Measurements from ENCODE around the gene CORO1C. TPM values are rescaled to one million over a fixed set of nuclear protein-coding genes. Genes with fewer than 3 reads are reported as not detected.
A peak's percentile ranks its signal among the peaks of the same experiment; 100 is the strongest.

The CORO1C gene
- total RNA-seq, 1 donor from 2014 or later: 81.5 TPM

- H3K9me3 Mint-ChIP-seq: peaks cover 4% of the 10 kb centered on the region
- peak overlapping the region; percentile 31 for H3K4me3 Mint-ChIP-seq (ENCODE audit: low read depth)
- intact Hi-C loops (cut with micrococcal nuclease): loop anchor here (1.0 kb wide), 1 partner anchor 32 kb away; no protein-coding TSS in a partner anchor
- peaks cover 51% of the 10 kb centered on the region for H3K4me1 Mint-ChIP-seq (ENCODE audit: low read depth)
- DNase-seq (ENCODE audit: low spot score): no peak
- H3K36me3 Mint-ChIP-seq (ENCODE audit: low read depth): peaks cover 52% of the 10 kb centered on the region
- H3K27me3 Mint-ChIP-seq (ENCODE audit: low read depth): no peaks in the 10 kb centered on the region
- peak overlapping the region; percentile 80 for H3K27ac Mint-ChIP-seq
Measured at GRCh38 chr12:108696111-108696995, 35.0 kb downstream of the CORO1C start.

GRCh38 chr12:108694812-108695278 lies 36.5 kb downstream of the CORO1C start:
- H3K27me3 Mint-ChIP-seq (ENCODE audit: low read depth): no peaks in the 10 kb centered on the region
- peaks cover 4% of the 10 kb centered on the region for H3K9me3 Mint-ChIP-seq
- no peak for DNase-seq (ENCODE audit: low spot score)
- H3K36me3 Mint-ChIP-seq (ENCODE audit: low read depth): peaks cover 37% of the 10 kb centered on the region
- H3K4me1 Mint-ChIP-seq (ENCODE audit: low read depth): peaks cover 63% of the 10 kb centered on the region
- no peak overlapping the region for H3K4me3 Mint-ChIP-seq (ENCODE audit: low read depth)
- H3K27ac Mint-ChIP-seq: peak overlapping the region; percentile 83
- intact Hi-C loops (cut with micrococcal nuclease): no loop called here

- Mint-ChIP-seq H3K27me3 (ENCODE audit: low read depth) (no peaks in the 10 kb centered on the region), H3K4me3 (ENCODE audit: low read depth) (peak overlapping the region; percentile 53), H3K9me3 (peaks cover 4% of the 10 kb centered on the region), H3K36me3 (ENCODE audit: low read depth) (peaks cover 26% of the 10 kb centered on the region), H3K27ac (peak overlapping the region; percentile 84), H3K4me1 (ENCODE audit: low read depth) (peaks cover 71% of the 10 kb centered on the region)
- no peak for DNase-seq (ENCODE audit: low spot score)
- intact Hi-C loops (cut with micrococcal nuclease): no loop called here
Measured at GRCh38 chr12:108693751-108694150, 37.6 kb downstream of the CORO1C start.

GRCh38 chr12:108693186-108693730 lies 38.1 kb downstream of the CORO1C start:
- intact Hi-C loops (cut with micrococcal nuclease): no loop called here
- no peak for DNase-seq (ENCODE audit: low spot score)
- Mint-ChIP-seq H3K4me3 (ENCODE audit: low read depth) (peak overlapping the region; percentile 53), H3K27me3 (ENCODE audit: low read depth) (no peaks in the 10 kb centered on the region), H3K4me1 (ENCODE audit: low read depth) (peaks cover 71% of the 10 kb centered on the region), H3K27ac (peak overlapping the region; percentile 84), H3K9me3 (peaks cover 4% of the 10 kb centered on the region), H3K36me3 (ENCODE audit: low read depth) (peaks cover 24% of the 10 kb centered on the region)

- Mint-ChIP-seq H3K9me3 (peaks cover 4% of the 10 kb centered on the region), H3K4me1 (ENCODE audit: low read depth) (peaks cover 72% of the 10 kb centered on the region), H3K36me3 (ENCODE audit: low read depth) (peaks cover 16% of the 10 kb centered on the region), H3K27ac (peak overlapping the region; percentile 99), H3K27me3 (ENCODE audit: low read depth) (no peaks in the 10 kb centered on the region), H3K4me3 (ENCODE audit: low read depth) (peak overlapping the region; percentile 62)
- no peak for DNase-seq (ENCODE audit: low spot score)
- intact Hi-C loops (cut with micrococcal nuclease): loop anchor here (1.0 to 2.0 kb wide), 5 partner anchors 27 to 129 kb away; partner anchors contain the start of genes CORO1C and ISCU
Measured at GRCh38 chr12:108691998-108692808, 39.1 kb downstream of the CORO1C start.

GRCh38 chr12:108691175-108691997 lies 39.9 kb downstream of the CORO1C start:
- Mint-ChIP-seq H3K9me3 (peaks cover 4% of the 10 kb centered on the region), H3K27ac (peak overlapping the region; percentile 99), H3K27me3 (ENCODE audit: low read depth) (no peaks in the 10 kb centered on the region), H3K4me3 (ENCODE audit: low read depth) (peak overlapping the region; percentile 62), H3K36me3 (ENCODE audit: low read depth) (peaks cover 16% of the 10 kb centered on the region), H3K4me1 (ENCODE audit: low read depth) (peaks cover 64% of the 10 kb centered on the region)
- intact Hi-C loops (cut with micrococcal nuclease): loop anchor here (1.0 to 2.0 kb wide), 5 partner anchors 26 to 129 kb away; partner anchors contain the start of genes CORO1C and ISCU
- DNase-seq (ENCODE audit: low spot score): peak; percentile 55

- DNase-seq (ENCODE audit: low spot score): no peak
- peak overlapping the region; percentile 62 for H3K4me3 Mint-ChIP-seq (ENCODE audit: low read depth)
- peaks cover 60% of the 10 kb centered on the region for H3K4me1 Mint-ChIP-seq (ENCODE audit: low read depth)
- intact Hi-C loops (cut with micrococcal nuclease): loop anchor here (1.0 to 2.0 kb wide), 5 partner anchors 25 to 128 kb away; partner anchors contain the start of genes CORO1C and ISCU
- peak overlapping the region; percentile 99 for H3K27ac Mint-ChIP-seq
- peaks cover 4% of the 10 kb centered on the region for H3K9me3 Mint-ChIP-seq
- H3K36me3 Mint-ChIP-seq (ENCODE audit: low read depth): peaks cover 11% of the 10 kb centered on the region
- H3K27me3 Mint-ChIP-seq (ENCODE audit: low read depth): no peaks in the 10 kb centered on the region
Measured at GRCh38 chr12:108690542-108691174, 40.7 kb downstream of the CORO1C start.

- peak overlapping the region; percentile 55 for H3K4me3 Mint-ChIP-seq (ENCODE audit: low read depth)
- peaks cover 7% of the 10 kb centered on the region for H3K36me3 Mint-ChIP-seq (ENCODE audit: low read depth)
- peaks cover 58% of the 10 kb centered on the region for H3K4me1 Mint-ChIP-seq (ENCODE audit: low read depth)
- H3K9me3 Mint-ChIP-seq: peaks cover 2% of the 10 kb centered on the region
- no peaks in the 10 kb centered on the region for H3K27me3 Mint-ChIP-seq (ENCODE audit: low read depth)
- no peak for DNase-seq (ENCODE audit: low spot score)
- H3K27ac Mint-ChIP-seq: peak overlapping the region; percentile 99
- intact Hi-C loops (cut with micrococcal nuclease): loop anchor here (2.0 kb wide), 1 partner anchor 127 kb away; the partner anchor contains the start of gene ISCU
Measured at GRCh38 chr12:108690191-108690518, 41.2 kb downstream of the CORO1C start.

- Mint-ChIP-seq H3K9me3 (no peaks in the 10 kb centered on the region), H3K27me3 (ENCODE audit: low read depth) (no peaks in the 10 kb centered on the region), H3K36me3 (ENCODE audit: low read depth) (peaks cover 3% of the 10 kb centered on the region), H3K27ac (peak overlapping the region; percentile 99), H3K4me1 (ENCODE audit: low read depth) (peaks cover 59% of the 10 kb centered on the region), H3K4me3 (ENCODE audit: low read depth) (peak overlapping the region; percentile 55)
- intact Hi-C loops (cut with micrococcal nuclease): loop anchor here (2.0 kb wide), 1 partner anchor 127 kb away; the partner anchor contains the start of gene ISCU
- DNase-seq (ENCODE audit: low spot score): peak; percentile 19
Measured at GRCh38 chr12:108689314-108690190, 41.8 kb downstream of the CORO1C start.

GRCh38 chr12:108686780-108687179 lies 44.5 kb downstream of the CORO1C start:
- Mint-ChIP-seq H3K9me3 (no peaks in the 10 kb centered on the region), H3K36me3 (ENCODE audit: low read depth) (no peaks in the 10 kb centered on the region), H3K4me1 (ENCODE audit: low read depth) (peaks cover 43% of the 10 kb centered on the region), H3K27me3 (ENCODE audit: low read depth) (no peaks in the 10 kb centered on the region), H3K4me3 (ENCODE audit: low read depth) (no peak overlapping the region), H3K27ac (peak overlapping the region; percentile 11)
- intact Hi-C loops (cut with micrococcal nuclease): no loop called here
- no peak for DNase-seq (ENCODE audit: low spot score)
